Measurements from ENCODE around the gene ABHD14A. TPM values are rescaled to one million over a fixed set of nuclear protein-coding genes. Genes with fewer than 3 reads are reported as not detected.
A peak's percentile ranks its signal among the peaks of the same experiment; 100 is the strongest.
"Not testable (repeated sequence)": the region's sequence is repeated elsewhere in the genome, so short reads cannot be mapped to it uniquely, and the experiment has no call there.

The ABHD14A gene
- total and polyA plus RNA-seq, 10 donors = 8.7 to 26.7 (median 15.0) TPM

DNA sequence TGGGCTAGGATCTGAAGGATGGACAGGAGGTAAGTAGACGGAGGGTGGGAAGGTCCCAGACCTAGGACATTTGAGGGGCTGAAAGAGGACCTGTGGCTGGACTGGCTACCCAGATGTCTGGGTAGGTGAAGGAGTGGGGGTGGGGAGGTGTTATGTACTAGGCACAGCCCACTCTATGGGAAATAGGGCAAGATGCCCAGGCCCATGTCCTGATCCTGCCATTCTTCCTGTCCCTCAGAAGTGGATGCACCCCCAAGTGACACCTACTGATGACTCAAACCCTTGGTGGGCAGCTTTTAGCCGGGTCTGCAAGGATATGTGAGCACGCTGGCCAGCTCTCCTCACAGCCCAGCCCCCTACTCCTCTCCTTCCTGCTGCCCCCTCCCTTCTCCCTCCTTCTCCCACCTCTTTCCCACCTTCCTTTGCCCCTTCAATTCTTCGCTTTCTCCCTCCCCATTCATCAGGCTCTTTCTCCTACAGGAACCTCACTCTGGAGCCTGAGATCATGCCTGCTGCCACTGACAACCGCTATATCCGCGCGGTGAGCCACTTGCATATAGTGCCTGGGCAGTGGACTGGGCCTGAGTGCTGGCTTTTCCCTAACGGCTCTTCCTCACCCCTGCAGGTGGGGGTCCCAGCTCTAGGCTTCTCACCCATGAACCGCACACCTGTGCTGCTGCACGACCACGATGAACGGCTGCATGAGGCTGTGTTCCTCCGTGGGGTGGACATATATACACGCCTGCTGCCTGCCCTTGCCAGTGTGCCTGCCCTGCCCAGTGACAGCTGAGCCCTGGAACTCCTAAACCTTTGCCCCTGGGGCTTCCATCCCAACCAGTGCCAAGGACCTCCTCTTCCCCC is 13.7 kb downstream of the ABHD14A start:
- no peak for DNase-seq
- WGBS, 5 donors = 79 to 85% (median 80%) methylated on average over 15 of the region's 15 CpGs
- no peak overlapping the region for H3K4me3 ChIP-seq
- no peaks in the 10 kb centered on the region for H3K27me3 ChIP-seq (replicated peaks in 1 of 7)
- TF ChIP-seq POLR2A (IDR thresholded peaks at IDR 0.05) (no peak), POLR2AphosphoS5 (IDR thresholded peaks at IDR 0.05) (peak in 1 of 3 donors; percentile 44)
- peaks cover 0 to 36% (median 21%) of the 10 kb centered on the region in 6 donors for H3K36me3 ChIP-seq
- no peaks in the 10 kb centered on the region for H3K9me3 ChIP-seq
- H3K27ac ChIP-seq = no peak overlapping the region
- intact Hi-C loops (cut with DNase I; ENCODE audit: low total_unique reads) = no loop called here
- H3K4me1 ChIP-seq = peaks cover 11 to 38% (median 18%) of the 10 kb centered on the region in 6 donors

- H3K27ac ChIP-seq; H3K4me3 ChIP-seq; DNase-seq; H3K27me3 ChIP-seq (replicated peaks in 1 of 7); H3K9me3 ChIP-seq: not testable (repeated sequence)
- peak in 1 of 3 donors; percentile 44 for TF ChIP-seq POLR2AphosphoS5 (IDR thresholded peaks at IDR 0.05)
- H3K4me1 ChIP-seq = peaks cover 16 to 45% (median 29%) of the 10 kb centered on the region in 6 donors
- H3K36me3 ChIP-seq = peaks cover 4 to 52% (median 35%) of the 10 kb centered on the region in 6 donors
- intact Hi-C loops (cut with DNase I; ENCODE audit: low total_unique reads) = loop anchor here (10.0 kb wide), 1 partner anchor 46 kb away; the partner anchor contains the start of genes PARP3 and RRP9
- WGBS, 5 donors = 80 to 92% (median 90%) methylated on average over 16 to 38 of the region's 38 CpGs
These were observed 15.7 kb downstream of the ABHD14A start for GRCh38 chr3:51990501-51990971.

- no peak for DNase-seq
- TF ChIP-seq POLR2AphosphoS5 (IDR thresholded peaks at IDR 0.05) (no peak), POLR2A (IDR thresholded peaks at IDR 0.05) (no peak)
- TF ChIP-seq, protein P1, sequence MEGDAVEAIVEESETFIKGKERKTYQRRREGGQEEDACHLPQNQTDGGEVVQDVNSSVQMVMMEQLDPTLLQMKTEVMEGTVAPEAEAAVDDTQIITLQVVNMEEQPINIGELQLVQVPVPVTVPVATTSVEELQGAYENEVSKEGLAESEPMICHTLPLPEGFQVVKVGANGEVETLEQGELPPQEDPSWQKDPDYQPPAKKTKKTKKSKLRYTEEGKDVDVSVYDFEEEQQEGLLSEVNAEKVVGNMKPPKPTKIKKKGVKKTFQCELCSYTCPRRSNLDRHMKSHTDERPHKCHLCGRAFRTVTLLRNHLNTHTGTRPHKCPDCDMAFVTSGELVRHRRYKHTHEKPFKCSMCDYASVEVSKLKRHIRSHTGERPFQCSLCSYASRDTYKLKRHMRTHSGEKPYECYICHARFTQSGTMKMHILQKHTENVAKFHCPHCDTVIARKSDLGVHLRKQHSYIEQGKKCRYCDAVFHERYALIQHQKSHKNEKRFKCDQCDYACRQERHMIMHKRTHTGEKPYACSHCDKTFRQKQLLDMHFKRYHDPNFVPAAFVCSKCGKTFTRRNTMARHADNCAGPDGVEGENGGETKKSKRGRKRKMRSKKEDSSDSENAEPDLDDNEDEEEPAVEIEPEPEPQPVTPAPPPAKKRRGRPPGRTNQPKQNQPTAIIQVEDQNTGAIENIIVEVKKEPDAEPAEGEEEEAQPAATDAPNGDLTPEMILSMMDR (IDR thresholded peaks at IDR 0.05 in 8 of 11, conservative IDR thresholded peaks at IDR 0.05 in 3 of 11) = no peak
- H3K36me3 ChIP-seq = peaks cover 4 to 52% (median 35%) of the 10 kb centered on the region in 6 donors
- peaks cover 16 to 51% (median 33%) of the 10 kb centered on the region in 6 donors for H3K4me1 ChIP-seq
- H3K4me3 ChIP-seq = no peak overlapping the region
- 83 to 93% (median 90%) methylated on average over 3 of the region's 3 CpGs for WGBS, 5 donors
- intact Hi-C loops (cut with DNase I; ENCODE audit: low total_unique reads) = loop anchor here (10.0 kb wide), 1 partner anchor 47 kb away; the partner anchor contains the start of genes PARP3 and RRP9
- H3K27ac ChIP-seq = no peak overlapping the region
- no peaks in the 10 kb centered on the region for H3K9me3 ChIP-seq
- H3K27me3 ChIP-seq (replicated peaks in 1 of 7) = no peaks in the 10 kb centered on the region
These were observed 17.3 kb downstream of the ABHD14A start for GRCh38 chr3:51992017-51992682.

DNA sequence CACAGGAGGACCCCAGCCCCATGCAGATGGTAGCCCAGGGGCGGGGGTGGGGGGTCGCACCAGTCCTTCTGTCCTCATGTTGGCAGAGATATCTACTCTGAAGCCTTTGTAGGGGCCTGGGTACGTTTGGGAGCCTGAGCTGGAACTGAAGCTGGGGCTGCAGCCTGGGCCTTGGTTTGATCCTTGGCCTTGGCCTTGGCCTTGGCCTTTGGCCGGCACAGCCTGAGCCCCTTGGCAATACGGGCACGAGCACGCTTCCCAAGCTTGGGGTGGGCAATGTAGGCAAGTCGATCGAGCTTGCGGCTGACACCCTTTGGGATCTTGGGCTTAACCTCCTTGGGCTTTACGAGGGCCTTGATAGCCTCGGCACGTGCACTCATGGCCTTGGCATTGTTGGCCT is 18.8 kb downstream of the ABHD14A start:
- intact Hi-C loops (cut with DNase I; ENCODE audit: low total_unique reads) = loop anchor here (10.0 kb wide), 1 partner anchor 49 kb away; the partner anchor contains the start of genes PARP3 and RRP9
- DNase-seq; H3K9me3 ChIP-seq; H3K4me3 ChIP-seq; H3K27me3 ChIP-seq (replicated peaks in 1 of 7); H3K27ac ChIP-seq: not testable (repeated sequence)
- Histone ChIP-seq H3K4me1 (peaks cover 16 to 51% (median 33%) of the 10 kb centered on the region in 6 donors), H3K36me3 (peaks cover 4 to 52% (median 35%) of the 10 kb centered on the region in 6 donors)
- WGBS, 5 donors = 73 to 85% (median 80%) methylated on average over 5 to 10 of the region's 13 CpGs

GRCh38 chr3:51994530-51994929 is 19.7 kb downstream of the ABHD14A start:
- WGBS, 5 donors = 58 to 88% (median 78%) methylated on average over 2 of the region's 2 CpGs
- no peak for DNase-seq
- Histone ChIP-seq H3K4me3 (peak overlapping the region in 7 of 8 donors; percentile 56 to 84 (median 75)), H3K4me1 (peaks cover 16 to 51% (median 33%) of the 10 kb centered on the region in 6 donors), H3K9me3 (no peaks in the 10 kb centered on the region), H3K27ac (peak overlapping the region in 5 of 8 donors; percentile 80 to 93 (median 91)), H3K27me3 (replicated peaks in 1 of 7) (no peaks in the 10 kb centered on the region), H3K36me3 (peaks cover 4 to 52% (median 35%) of the 10 kb centered on the region in 6 donors)
- intact Hi-C loops (cut with DNase I; ENCODE audit: low total_unique reads) = loop anchor here (10.0 kb wide), 1 partner anchor 50 kb away; the partner anchor contains the start of genes PARP3 and RRP9
- TF ChIP-seq POLR2AphosphoS5 (IDR thresholded peaks at IDR 0.05) (no peak), POLR2A (IDR thresholded peaks at IDR 0.05) (no peak)
- TF ChIP-seq, protein P1 (IDR thresholded peaks at IDR 0.05 in 8 of 11, conservative IDR thresholded peaks at IDR 0.05 in 3 of 11) = no peak

Measured in spleen (tissue), 11 donors.